ENCODE data around the gene ANAPC1. TPM values are rescaled to one million over a fixed set of nuclear protein-coding genes. Genes with fewer than 3 reads are reported as not detected.
"Not testable (repeated sequence)": the region's sequence is repeated elsewhere in the genome, so short reads cannot be mapped to it uniquely, and the experiment has no call there.

ANAPC1 gene
- total and polyA plus RNA-seq, 9 of the 15 experiments (the other 6 are each of a cell fraction or from before 2014, with no cell fraction given), result 14.0 to 126 (median 78.2) TPM

- intact Hi-C loops (cut with micrococcal nuclease); H3K79me2 ChIP-seq (ENCODE audit: control insufficient read depth, insufficient read depth, low read length); CTCF ChIA-PET (ENCODE audit: low intra/inter-chr PET ratio); H3K36me3 ChIP-seq (ENCODE audit: control insufficient read depth, insufficient read depth, low read length); H3K4me2 ChIP-seq (ENCODE audit: insufficient read depth, low read length); H3K4me3 ChIP-seq; BruUV-seq (replicated peaks); H3K27me3 ChIP-seq (ENCODE audit: control insufficient read depth in 2 of 2, insufficient read depth in 2 of 2, low read length in 2 of 2); H3K9me3 ChIP-seq (replicated peaks; ENCODE audit: control insufficient read depth, insufficient read depth, low read depth, low read length); FAIRE-seq; ATAC-seq; H3K9me1 ChIP-seq (ENCODE audit: control insufficient read depth, insufficient read depth, low read length); H3K9ac ChIP-seq (ENCODE audit: insufficient read depth in 1 of 2, low read depth in 2 of 2, low read length in 2 of 2); H2AFZ ChIP-seq (ENCODE audit: low read depth, low read length); H3K4me1 ChIP-seq (replicated peaks in 1 of 2; ENCODE audit: control insufficient read depth in 2 of 2, insufficient read depth in 2 of 2, low read length in 2 of 2); POLR2A ChIA-PET; in situ Hi-C loops (cut with MboI); DNase-seq (ENCODE audit: extremely low read depth in 1 of 4, low spot score in 3 of 4); H4K20me1 ChIP-seq (replicated peaks; ENCODE audit: control insufficient read depth, insufficient read depth, low read length); H3K27ac ChIP-seq (ENCODE audit: extremely low read depth, low read depth, low read length): not testable (repeated sequence)
- no CpG with 5 or more reads among the region's 1 CpG for WGBS (ENCODE audit: insufficient coverage, low coverage, missing lambda C conversion rate)
Observed at GRCh38 chr2:111750641-111751040, 133.4 kb downstream of the ANAPC1 start.

DNA sequence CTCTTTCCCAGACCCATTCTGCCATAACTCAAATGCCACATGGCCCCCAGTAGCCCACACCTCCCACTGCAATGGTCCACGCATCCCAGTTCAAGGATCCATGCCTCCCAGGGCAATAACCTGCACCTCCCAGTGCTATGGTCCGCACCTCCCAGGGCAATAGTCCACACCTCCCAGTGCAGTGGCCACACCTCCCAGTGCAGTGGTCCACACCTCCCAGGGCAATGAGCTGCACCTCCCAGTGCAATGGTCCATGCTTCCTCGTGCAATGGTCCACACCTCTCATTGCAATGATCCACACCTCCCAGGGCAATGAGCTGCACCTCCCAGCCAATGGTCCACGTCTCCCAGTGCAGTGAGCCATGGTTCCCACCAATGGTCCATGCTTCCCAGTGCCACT is 135.6 kb downstream of the ANAPC1 start:
- BruUV-seq (replicated peaks); H3K36me3 ChIP-seq (ENCODE audit: control insufficient read depth, insufficient read depth, low read length); POLR2A ChIA-PET; H3K9me1 ChIP-seq (ENCODE audit: control insufficient read depth, insufficient read depth, low read length); DNase-seq (ENCODE audit: extremely low read depth in 1 of 4, low spot score in 3 of 4); H3K9ac ChIP-seq (ENCODE audit: insufficient read depth in 1 of 2, low read depth in 2 of 2, low read length in 2 of 2); H3K4me2 ChIP-seq (ENCODE audit: insufficient read depth, low read length); in situ Hi-C loops (cut with MboI); FAIRE-seq; H3K27ac ChIP-seq (ENCODE audit: extremely low read depth, low read depth, low read length); H3K4me1 ChIP-seq (replicated peaks in 1 of 2; ENCODE audit: control insufficient read depth in 2 of 2, insufficient read depth in 2 of 2, low read length in 2 of 2); H3K9me3 ChIP-seq (replicated peaks; ENCODE audit: control insufficient read depth, insufficient read depth, low read depth, low read length); H2AFZ ChIP-seq (ENCODE audit: low read depth, low read length); intact Hi-C loops (cut with micrococcal nuclease); H3K4me3 ChIP-seq; H3K79me2 ChIP-seq (ENCODE audit: control insufficient read depth, insufficient read depth, low read length); H4K20me1 ChIP-seq (replicated peaks; ENCODE audit: control insufficient read depth, insufficient read depth, low read length); H3K27me3 ChIP-seq (ENCODE audit: control insufficient read depth in 2 of 2, insufficient read depth in 2 of 2, low read length in 2 of 2); ATAC-seq; CTCF ChIA-PET (ENCODE audit: low intra/inter-chr PET ratio): not testable (repeated sequence)
- WGBS (ENCODE audit: insufficient coverage, low coverage, missing lambda C conversion rate), result 20% methylated on average over 1 of the region's 4 CpGs

All from K562 (cell line).